ENCODE results near the gene VIPR1.

VIPR1 gene

DNA sequence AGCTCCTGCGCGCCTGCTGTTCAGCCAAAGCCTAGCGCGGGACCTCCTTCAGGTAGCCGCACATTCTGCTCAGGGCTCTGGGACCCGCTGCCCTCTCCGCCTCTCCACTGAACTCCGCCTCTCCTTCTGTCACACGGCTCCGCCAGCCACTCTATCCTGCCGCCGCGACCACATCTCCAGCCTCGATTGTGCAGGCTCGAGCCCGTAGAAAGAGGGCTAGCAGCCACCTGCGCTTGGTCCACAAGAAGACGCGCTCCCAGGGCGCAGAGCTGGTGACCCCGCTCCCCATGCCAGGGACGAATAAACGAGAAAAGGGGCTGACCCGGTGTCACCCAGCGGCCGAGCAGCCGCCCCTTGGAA lies 1.1 kb upstream of the VIPR1 start:
- no peak overlapping the region for H3K4me3 ChIP-seq (ENCODE audit: low read depth, low read length)
- TF ChIP-seq, protein P1, sequence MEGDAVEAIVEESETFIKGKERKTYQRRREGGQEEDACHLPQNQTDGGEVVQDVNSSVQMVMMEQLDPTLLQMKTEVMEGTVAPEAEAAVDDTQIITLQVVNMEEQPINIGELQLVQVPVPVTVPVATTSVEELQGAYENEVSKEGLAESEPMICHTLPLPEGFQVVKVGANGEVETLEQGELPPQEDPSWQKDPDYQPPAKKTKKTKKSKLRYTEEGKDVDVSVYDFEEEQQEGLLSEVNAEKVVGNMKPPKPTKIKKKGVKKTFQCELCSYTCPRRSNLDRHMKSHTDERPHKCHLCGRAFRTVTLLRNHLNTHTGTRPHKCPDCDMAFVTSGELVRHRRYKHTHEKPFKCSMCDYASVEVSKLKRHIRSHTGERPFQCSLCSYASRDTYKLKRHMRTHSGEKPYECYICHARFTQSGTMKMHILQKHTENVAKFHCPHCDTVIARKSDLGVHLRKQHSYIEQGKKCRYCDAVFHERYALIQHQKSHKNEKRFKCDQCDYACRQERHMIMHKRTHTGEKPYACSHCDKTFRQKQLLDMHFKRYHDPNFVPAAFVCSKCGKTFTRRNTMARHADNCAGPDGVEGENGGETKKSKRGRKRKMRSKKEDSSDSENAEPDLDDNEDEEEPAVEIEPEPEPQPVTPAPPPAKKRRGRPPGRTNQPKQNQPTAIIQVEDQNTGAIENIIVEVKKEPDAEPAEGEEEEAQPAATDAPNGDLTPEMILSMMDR (IDR thresholded peaks at IDR 0.05; ENCODE audit: low read depth, low read length) = no peak

DNA sequence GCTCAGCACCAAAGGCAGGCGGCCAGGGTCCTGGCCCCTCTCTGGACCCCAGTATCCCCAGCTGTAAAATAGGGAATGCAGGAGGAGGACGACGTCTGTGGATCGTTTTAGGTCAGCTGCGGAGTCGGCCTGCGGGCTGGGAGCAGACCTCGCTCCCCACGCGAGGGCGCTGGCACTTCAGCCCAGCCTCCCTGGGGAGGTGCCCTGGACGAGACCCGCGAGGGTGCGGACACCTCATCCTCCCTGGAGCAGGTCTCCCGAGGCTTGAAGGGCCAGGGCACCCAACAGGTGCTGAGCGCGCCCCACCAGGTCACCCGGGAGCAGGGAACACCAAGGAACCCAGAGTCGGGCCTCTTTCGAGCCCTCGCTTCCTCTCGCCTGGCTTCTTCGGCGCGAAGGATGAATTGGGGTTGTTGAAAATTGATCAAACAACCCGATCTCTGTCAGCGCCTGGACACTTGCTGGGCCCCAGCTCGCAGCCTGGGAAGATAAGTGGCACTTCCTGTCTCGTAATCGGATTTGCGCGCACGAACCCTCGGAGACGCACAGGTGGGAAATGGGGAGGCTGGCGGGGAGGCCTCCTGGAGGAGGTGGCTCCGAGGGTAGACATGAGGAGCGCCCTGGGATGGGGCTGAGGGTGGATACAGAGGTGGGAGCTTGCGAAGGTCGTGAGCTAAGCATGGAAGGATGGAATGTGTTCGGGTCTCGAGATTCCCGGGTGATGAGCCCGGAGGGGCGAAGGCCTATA lies 588 bp upstream of the VIPR1 start:
- TF ChIP-seq, protein P1 (IDR thresholded peaks at IDR 0.05; ENCODE audit: low read depth, low read length) = no peak
- no peak overlapping the region for H3K4me3 ChIP-seq (ENCODE audit: low read depth, low read length)

DNA sequence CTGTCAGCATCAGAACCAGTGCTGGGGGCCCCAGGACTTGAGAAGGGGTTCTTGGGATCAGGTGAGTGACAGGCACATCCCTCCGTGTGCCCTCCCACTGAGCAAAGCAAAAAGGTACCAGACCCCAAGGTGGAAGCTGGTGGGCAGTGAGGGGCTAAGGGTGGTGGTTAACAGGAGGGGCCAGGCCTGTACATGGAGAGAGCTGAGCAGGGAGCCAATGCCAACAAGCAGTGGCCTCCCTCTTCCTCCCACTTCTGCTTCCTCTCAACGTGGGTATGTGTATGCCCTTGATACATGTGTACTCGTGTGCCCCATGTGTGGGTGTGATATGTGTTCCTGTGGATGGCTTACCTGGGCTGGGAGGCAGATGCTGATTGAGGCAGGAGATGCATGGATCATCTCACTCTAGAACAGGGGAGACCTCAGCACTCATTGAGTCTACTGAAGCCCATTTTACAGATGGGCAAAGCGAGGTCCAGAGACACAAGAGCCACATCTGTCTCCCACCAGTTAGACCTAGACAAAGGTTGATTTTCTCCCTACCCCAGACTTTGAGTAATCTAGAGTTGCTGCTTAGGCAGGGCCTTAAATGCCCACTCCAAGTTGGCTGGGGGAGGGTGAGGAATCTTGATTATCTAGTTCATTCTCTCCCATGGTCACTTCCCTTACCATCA lies 945 bp downstream of the VIPR1 start:
- TF ChIP-seq, protein P1 (IDR thresholded peaks at IDR 0.05; ENCODE audit: low read depth, low read length) = no peak
- no peak overlapping the region for H3K4me3 ChIP-seq (ENCODE audit: low read depth, low read length)

DNA sequence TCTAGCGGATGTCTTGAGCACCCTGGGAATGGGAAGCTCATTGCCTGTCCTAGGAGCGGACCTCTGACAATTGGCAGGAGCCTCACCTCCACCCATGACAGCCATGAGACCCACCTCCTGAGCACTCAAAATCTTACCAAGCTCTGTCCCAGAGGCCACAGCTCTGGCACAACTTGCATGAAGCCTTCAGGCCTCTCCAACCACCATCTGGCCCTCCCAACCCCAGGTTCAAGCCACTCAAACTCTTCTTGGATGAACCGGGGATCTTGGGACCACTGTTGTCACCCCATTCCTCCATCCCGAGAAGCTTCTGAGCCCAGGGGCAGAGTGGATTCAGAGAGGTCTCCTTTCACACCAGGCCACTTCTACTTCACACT lies 1.5 kb downstream of the VIPR1 start:
- TF ChIP-seq, protein P1 (IDR thresholded peaks at IDR 0.05; ENCODE audit: low read depth, low read length) = no peak
- no peak overlapping the region for H3K4me3 ChIP-seq (ENCODE audit: low read depth, low read length)

DNA sequence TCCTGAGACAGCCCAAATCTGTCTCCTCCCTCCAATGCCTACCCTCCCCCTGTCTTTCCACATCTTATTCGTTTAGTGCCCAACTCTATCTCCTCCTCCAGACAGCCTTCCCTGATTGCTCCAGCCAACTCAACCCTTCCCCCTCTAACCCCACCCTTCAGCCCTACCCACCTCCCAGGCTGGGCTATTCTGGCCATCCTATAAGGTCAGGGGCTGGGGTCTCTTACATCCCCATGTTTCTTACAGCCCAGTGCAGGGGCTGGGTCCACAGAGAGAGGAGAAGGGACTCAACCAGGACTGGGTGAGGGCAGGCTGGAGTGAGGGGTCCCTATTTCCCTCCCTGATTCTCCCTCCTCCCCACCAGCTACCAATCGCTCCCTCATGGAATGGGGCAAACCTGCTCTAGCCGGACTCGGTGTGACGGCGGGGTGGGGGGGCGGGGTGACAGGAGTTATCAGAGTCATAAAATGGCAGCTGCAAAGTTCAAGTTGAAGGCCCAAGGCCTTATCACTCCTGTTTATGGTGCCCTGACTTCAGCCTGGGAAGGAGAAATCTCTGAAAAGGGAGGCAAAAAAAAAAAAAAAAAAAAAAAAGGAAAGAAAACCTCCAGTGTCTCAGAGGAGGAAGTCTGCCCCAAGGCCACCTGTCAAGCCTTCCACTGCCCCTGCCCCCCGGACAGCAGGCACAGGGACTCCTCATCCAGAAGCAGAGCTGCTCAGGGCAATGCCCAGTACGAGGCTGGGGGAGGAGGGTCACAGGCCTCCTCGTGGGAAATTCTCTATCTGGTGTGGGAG lies 2.1 kb downstream of the VIPR1 start:
- no peak overlapping the region for H3K4me3 ChIP-seq (ENCODE audit: low read depth, low read length)
- TF ChIP-seq, protein P1 (IDR thresholded peaks at IDR 0.05; ENCODE audit: low read depth, low read length) = no peak

DNA sequence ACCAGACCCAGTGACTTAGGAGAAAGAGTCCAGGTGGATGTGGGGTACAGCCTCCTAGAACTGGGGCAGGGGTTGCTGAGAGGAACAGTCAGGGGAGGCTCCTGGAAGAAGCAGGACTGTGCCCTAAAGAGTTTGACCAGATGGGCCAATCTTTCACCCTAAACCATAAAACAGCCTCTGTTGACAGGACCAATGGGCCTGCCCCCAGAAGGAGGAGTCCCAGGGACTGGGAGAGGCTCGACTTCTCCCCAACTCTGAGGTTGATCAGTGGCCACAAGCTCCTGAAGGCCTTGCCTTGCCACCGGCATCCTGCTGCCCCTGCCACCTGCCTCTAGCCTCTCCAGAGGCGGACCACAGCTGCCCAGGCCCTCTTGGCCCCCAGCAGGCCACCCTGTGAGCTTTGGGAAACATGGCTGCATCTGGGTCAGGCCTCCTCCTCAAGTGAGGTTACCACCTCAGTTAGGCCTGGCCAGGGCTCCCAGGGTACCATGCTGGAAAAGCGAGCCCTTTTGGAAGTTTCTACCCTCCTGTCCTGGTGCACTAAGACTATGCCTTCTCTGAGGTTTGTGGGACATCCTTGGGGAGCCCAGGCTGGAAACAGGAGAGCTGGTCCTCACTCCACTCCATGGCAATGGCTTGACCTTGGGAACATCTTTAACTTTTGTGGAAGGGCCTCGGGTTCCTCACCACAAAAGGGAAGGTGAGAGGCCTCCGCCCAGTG lies 2.8 kb downstream of the VIPR1 start:
- H3K4me3 ChIP-seq (ENCODE audit: low read depth, low read length) = no peak overlapping the region
- TF ChIP-seq, protein P1 (IDR thresholded peaks at IDR 0.05; ENCODE audit: low read depth, low read length) = no peak

Measured in WI38 (cell line).